ENCODE results near the gene RAB15. TPM values are rescaled to one million over a fixed set of nuclear protein-coding genes. Genes with fewer than 3 reads are reported as not detected.

RAB15 gene
- total and polyA plus RNA-seq, 9 of the 15 experiments (the other 6 are each of a cell fraction or from before 2014, with no cell fraction given) = 0.09 to 0.30 (median 0.16) TPM; not detected in 2

DNA sequence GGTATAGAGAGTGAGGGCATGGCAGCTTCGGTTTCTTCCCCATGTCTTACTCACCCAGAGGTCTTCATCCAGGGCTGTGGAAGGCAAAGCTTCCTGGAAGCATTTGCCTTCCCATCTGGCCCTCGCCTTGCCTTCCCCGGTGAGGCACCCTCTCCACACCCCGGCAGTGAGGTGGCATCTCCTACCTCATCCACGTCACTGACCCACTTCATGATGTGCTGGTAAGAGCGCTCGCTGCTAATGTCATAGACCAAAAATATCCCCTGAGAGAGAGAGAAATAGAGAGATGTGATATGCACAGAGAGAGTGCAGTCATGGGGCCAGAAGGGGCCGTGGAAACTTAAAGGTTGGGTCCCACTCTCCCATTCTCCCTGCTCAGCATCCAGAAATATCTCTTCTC lies 21.2 kb downstream of the RAB15 start (continued):
- TF ChIP-seq, protein P1, sequence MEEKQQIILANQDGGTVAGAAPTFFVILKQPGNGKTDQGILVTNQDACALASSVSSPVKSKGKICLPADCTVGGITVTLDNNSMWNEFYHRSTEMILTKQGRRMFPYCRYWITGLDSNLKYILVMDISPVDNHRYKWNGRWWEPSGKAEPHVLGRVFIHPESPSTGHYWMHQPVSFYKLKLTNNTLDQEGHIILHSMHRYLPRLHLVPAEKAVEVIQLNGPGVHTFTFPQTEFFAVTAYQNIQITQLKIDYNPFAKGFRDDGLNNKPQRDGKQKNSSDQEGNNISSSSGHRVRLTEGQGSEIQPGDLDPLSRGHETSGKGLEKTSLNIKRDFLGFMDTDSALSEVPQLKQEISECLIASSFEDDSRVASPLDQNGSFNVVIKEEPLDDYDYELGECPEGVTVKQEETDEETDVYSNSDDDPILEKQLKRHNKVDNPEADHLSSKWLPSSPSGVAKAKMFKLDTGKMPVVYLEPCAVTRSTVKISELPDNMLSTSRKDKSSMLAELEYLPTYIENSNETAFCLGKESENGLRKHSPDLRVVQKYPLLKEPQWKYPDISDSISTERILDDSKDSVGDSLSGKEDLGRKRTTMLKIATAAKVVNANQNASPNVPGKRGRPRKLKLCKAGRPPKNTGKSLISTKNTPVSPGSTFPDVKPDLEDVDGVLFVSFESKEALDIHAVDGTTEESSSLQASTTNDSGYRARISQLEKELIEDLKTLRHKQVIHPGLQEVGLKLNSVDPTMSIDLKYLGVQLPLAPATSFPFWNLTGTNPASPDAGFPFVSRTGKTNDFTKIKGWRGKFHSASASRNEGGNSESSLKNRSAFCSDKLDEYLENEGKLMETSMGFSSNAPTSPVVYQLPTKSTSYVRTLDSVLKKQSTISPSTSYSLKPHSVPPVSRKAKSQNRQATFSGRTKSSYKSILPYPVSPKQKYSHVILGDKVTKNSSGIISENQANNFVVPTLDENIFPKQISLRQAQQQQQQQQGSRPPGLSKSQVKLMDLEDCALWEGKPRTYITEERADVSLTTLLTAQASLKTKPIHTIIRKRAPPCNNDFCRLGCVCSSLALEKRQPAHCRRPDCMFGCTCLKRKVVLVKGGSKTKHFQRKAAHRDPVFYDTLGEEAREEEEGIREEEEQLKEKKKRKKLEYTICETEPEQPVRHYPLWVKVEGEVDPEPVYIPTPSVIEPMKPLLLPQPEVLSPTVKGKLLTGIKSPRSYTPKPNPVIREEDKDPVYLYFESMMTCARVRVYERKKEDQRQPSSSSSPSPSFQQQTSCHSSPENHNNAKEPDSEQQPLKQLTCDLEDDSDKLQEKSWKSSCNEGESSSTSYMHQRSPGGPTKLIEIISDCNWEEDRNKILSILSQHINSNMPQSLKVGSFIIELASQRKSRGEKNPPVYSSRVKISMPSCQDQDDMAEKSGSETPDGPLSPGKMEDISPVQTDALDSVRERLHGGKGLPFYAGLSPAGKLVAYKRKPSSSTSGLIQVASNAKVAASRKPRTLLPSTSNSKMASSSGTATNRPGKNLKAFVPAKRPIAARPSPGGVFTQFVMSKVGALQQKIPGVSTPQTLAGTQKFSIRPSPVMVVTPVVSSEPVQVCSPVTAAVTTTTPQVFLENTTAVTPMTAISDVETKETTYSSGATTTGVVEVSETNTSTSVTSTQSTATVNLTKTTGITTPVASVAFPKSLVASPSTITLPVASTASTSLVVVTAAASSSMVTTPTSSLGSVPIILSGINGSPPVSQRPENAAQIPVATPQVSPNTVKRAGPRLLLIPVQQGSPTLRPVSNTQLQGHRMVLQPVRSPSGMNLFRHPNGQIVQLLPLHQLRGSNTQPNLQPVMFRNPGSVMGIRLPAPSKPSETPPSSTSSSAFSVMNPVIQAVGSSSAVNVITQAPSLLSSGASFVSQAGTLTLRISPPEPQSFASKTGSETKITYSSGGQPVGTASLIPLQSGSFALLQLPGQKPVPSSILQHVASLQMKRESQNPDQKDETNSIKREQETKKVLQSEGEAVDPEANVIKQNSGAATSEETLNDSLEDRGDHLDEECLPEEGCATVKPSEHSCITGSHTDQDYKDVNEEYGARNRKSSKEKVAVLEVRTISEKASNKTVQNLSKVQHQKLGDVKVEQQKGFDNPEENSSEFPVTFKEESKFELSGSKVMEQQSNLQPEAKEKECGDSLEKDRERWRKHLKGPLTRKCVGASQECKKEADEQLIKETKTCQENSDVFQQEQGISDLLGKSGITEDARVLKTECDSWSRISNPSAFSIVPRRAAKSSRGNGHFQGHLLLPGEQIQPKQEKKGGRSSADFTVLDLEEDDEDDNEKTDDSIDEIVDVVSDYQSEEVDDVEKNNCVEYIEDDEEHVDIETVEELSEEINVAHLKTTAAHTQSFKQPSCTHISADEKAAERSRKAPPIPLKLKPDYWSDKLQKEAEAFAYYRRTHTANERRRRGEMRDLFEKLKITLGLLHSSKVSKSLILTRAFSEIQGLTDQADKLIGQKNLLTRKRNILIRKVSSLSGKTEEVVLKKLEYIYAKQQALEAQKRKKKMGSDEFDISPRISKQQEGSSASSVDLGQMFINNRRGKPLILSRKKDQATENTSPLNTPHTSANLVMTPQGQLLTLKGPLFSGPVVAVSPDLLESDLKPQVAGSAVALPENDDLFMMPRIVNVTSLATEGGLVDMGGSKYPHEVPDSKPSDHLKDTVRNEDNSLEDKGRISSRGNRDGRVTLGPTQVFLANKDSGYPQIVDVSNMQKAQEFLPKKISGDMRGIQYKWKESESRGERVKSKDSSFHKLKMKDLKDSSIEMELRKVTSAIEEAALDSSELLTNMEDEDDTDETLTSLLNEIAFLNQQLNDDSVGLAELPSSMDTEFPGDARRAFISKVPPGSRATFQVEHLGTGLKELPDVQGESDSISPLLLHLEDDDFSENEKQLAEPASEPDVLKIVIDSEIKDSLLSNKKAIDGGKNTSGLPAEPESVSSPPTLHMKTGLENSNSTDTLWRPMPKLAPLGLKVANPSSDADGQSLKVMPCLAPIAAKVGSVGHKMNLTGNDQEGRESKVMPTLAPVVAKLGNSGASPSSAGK (IDR thresholded peaks at IDR 0.05) = no peak
- TF ChIP-seq, protein P2, sequence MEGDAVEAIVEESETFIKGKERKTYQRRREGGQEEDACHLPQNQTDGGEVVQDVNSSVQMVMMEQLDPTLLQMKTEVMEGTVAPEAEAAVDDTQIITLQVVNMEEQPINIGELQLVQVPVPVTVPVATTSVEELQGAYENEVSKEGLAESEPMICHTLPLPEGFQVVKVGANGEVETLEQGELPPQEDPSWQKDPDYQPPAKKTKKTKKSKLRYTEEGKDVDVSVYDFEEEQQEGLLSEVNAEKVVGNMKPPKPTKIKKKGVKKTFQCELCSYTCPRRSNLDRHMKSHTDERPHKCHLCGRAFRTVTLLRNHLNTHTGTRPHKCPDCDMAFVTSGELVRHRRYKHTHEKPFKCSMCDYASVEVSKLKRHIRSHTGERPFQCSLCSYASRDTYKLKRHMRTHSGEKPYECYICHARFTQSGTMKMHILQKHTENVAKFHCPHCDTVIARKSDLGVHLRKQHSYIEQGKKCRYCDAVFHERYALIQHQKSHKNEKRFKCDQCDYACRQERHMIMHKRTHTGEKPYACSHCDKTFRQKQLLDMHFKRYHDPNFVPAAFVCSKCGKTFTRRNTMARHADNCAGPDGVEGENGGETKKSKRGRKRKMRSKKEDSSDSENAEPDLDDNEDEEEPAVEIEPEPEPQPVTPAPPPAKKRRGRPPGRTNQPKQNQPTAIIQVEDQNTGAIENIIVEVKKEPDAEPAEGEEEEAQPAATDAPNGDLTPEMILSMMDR (IDR thresholded peaks at IDR 0.05 in 2 of 3, conservative IDR thresholded peaks at IDR 0.05 in 1 of 3; ENCODE audit: insufficient read depth in 2 of 3, low read depth in 1 of 3, low read length in 3 of 3) = no peak
- TF ChIP-seq YY1 (IDR thresholded peaks at IDR 0.05; ENCODE audit: borderline replicate concordance in 1 of 3, control insufficient read depth in 1 of 3, extremely low read depth in 1 of 3, insufficient read depth in 3 of 3, insufficient read length in 1 of 3, insufficient replicate concordance in 2 of 3, low read depth in 1 of 3, low read length in 2 of 3) = no peak
- TF ChIP-seq SREBF2 (CRISPR knock-in tag; IDR thresholded peaks at IDR 0.05) = no peak
- TF ChIP-seq LCOR (CRISPR knock-in tag; IDR thresholded peaks at IDR 0.05) = no peak
- no peak for TF ChIP-seq PTBP1 (IDR thresholded peaks at IDR 0.05; ENCODE audit: low read depth, low read length)
- no peak for TF ChIP-seq GATAD2B (IDR thresholded peaks at IDR 0.05; ENCODE audit: borderline replicate concordance)
- no peak for TF ChIP-seq ZC3H4 (CRISPR knock-in tag; IDR thresholded peaks at IDR 0.05; ENCODE audit: borderline replicate concordance)
- no peak for TF ChIP-seq BCL6 (CRISPR knock-in tag; IDR thresholded peaks at IDR 0.05)
- TF ChIP-seq, protein P3, sequence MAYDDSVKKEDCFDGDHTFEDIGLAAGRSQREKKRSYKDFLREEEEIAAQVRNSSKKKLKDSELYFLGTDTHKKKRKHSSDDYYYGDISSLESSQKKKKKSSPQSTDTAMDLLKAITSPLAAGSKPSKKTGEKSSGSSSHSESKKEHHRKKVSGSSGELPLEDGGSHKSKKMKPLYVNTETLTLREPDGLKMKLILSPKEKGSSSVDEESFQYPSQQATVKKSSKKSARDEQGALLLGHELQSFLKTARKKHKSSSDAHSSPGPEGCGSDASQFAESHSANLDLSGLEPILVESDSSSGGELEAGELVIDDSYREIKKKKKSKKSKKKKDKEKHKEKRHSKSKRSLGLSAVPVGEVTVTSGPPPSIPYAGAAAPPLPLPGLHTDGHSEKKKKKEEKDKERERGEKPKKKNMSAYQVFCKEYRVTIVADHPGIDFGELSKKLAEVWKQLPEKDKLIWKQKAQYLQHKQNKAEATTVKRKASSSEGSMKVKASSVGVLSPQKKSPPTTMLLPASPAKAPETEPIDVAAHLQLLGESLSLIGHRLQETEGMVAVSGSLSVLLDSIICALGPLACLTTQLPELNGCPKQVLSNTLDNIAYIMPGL (CRISPR knock-in tag; IDR thresholded peaks at IDR 0.05) = no peak
- TF ChIP-seq, protein P4, sequence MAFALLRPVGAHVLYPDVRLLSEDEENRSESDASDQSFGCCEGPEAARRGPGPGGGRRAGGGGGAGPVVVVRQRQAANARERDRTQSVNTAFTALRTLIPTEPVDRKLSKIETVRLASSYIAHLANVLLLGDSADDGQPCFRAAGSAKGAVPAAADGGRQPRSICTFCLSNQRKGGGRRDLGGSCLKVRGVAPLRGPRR (CRISPR knock-in tag; IDR thresholded peaks at IDR 0.05) = no peak
- TF ChIP-seq MTF1 (CRISPR knock-in tag; IDR thresholded peaks at IDR 0.05; ENCODE audit: borderline replicate concordance) = no peak
